GM12878 (cell line): ENCODE results near the gene LRP1.

Source experiments
- EZH2 ChIP-seq: IDR thresholded peaks from 2 replicates; pipeline ENCODE4 v1.6.1; 2012; ENCODE audit warnings: low read depth, mild to moderate bottlenecking, control low read depth, inconsistent platforms, low read length, borderline replicate concordance; ENCODE audit not compliant: control insufficient read depth
- POLR2A ChIP-seq: IDR thresholded peaks from 2 replicates; pipeline ENCODE4 v1.6.1; 2011; ENCODE audit warnings: low read depth, mild to moderate bottlenecking, low read length
- SMC3 ChIP-seq: IDR thresholded peaks from 2 replicates; pipeline ENCODE4 v1.6.1; 2011; ENCODE audit warnings: low read length, improper control_type of control experiment, borderline replicate concordance
- SRF ChIP-seq, 2 experiments: IDR thresholded peaks; 2 replicates each; pipeline ENCODE4 v1.6.1; 2011; ENCODE audit warnings: low read depth in 2 of 2, low read length in 2 of 2, mild to moderate bottlenecking in 1 of 2, moderate library complexity in 1 of 2
- TBL1XR1 ChIP-seq: IDR thresholded peaks from 2 replicates; pipeline ENCODE4 v1.6.1; 2012; ENCODE audit warnings: low read depth, low read length, improper control_type of control experiment
- YY1 ChIP-seq: IDR thresholded peaks from 2 replicates; pipeline ENCODE4 v1.6.1; 2011; ENCODE audit warnings: low read depth, mild to moderate bottlenecking, low read length
- ZBTB40 ChIP-seq: fragments of 450-650 bp; IDR thresholded peaks from 2 replicates; pipeline ENCODE4 v1.6.1; 2016; ENCODE audit warnings: mild to moderate bottlenecking, moderate library complexity, borderline replicate concordance
- ZNF217 ChIP-seq: fragments of 450-650 bp; IDR thresholded peaks from 2 replicates; pipeline ENCODE4 v1.6.1; 2017; ENCODE audit warnings: antibody characterized with exemption, mild to moderate bottlenecking
- TF ChIP-seq, protein P1 (sequence below): fragments of 450-650 bp; IDR thresholded peaks from 2 replicates; pipeline ENCODE4 v1.6.1; 2017; ENCODE audit warnings: mild to moderate bottlenecking

DNA sequence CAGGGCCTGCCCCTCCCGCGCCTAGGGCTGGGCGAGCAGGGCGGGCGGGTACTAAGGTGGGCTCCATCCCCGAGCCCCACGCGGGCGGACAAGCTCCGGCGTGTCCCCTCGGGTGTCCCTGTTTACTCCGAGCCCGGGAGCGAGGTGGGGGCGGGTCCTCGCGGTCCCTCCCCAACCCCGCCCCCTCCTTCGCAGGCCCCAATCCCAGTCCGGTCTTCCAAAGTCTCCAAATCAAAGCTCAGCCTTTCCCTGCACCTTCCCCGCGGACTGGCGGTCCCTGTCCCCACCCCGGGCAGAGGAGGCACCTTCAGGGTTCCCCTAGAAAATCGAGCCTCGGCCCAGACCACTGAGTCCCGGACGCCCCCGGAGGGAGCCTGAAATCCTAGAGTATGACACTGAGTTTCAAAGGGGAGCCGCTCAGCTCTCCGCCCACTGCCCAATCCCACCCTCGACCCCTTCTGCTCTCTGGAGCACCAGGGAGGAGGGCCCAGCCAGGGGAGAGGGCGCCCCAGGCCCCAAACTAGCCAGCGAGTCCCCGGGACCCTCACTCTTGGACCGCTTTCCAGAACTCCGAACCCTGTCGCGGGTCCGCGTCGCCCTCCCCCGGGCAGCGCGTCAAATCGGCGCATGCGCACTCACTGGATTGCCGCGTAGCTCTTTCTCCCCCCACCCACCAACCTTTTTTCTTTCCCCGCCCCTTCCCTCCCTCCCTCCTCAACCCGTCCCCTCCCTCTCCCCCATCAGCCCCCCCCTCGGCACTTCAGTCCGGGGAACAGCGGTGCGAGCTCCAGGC is at the start of gene LRP1:
- TF ChIP-seq TBL1XR1 (no peak), EZH2 (no peak), SRF (IDR thresholded peaks at IDR 0.05; ENCODE audit: low read depth in 2 of 2, low read length in 2 of 2) (no peak), YY1 (no peak), ZNF217 (no peak), POLR2A (no peak; the same call in 1 of the 2 replicates), SMC3 (no peak), ZBTB40 (no peak)
- TF ChIP-seq, protein P1, sequence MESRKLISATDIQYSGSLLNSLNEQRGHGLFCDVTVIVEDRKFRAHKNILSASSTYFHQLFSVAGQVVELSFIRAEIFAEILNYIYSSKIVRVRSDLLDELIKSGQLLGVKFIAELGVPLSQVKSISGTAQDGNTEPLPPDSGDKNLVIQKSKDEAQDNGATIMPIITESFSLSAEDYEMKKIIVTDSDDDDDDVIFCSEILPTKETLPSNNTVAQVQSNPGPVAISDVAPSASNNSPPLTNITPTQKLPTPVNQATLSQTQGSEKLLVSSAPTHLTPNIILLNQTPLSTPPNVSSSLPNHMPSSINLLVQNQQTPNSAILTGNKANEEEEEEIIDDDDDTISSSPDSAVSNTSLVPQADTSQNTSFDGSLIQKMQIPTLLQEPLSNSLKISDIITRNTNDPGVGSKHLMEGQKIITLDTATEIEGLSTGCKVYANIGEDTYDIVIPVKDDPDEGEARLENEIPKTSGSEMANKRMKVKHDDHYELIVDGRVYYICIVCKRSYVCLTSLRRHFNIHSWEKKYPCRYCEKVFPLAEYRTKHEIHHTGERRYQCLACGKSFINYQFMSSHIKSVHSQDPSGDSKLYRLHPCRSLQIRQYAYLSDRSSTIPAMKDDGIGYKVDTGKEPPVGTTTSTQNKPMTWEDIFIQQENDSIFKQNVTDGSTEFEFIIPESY: no peak
